Fibroblast of mammary gland (primary cell): ENCODE data around the gene NOS1AP.

Experiments
- DNase-seq: peaks from one replicate; pipeline ENCODE4 v3.0.0-alpha.2; 2010; ENCODE audit warnings: low read depth
- H3K4me3 ChIP-seq: 2 replicates; pipeline ENCODE4 v1.5.1; 2011; ENCODE audit warnings: low read depth, mild to moderate bottlenecking, low read length, moderate library complexity; ENCODE audit not compliant: control insufficient read depth
- CTCF ChIP-seq: conservative IDR thresholded peaks from 2 replicates; pipeline ENCODE4 v1.5.1; 2011; ENCODE audit warnings: low read depth, low read length, inconsistent platforms; ENCODE audit not compliant: control insufficient read depth, insufficient read depth

The NOS1AP gene

GRCh38 chr1:162144268-162144667 is 74.8 kb downstream of the NOS1AP start:
- H3K4me3 ChIP-seq: no peak overlapping the region
- no peak for DNase-seq
- no peak for TF ChIP-seq CTCF

GRCh38 chr1:162144853-162145252 is 75.4 kb downstream of the NOS1AP start:
- H3K4me3 ChIP-seq: no peak overlapping the region
- no peak for TF ChIP-seq CTCF
- no peak for DNase-seq

- DNase-seq: no peak
- TF ChIP-seq CTCF: no peak
- H3K4me3 ChIP-seq: no peak overlapping the region
These were observed 75.9 kb downstream of the NOS1AP start for GRCh38 chr1:162145280-162145965.

GRCh38 chr1:162145966-162146696 is 76.6 kb downstream of the NOS1AP start:
- TF ChIP-seq CTCF: no peak
- H3K4me3 ChIP-seq: no peak overlapping the region

GRCh38 chr1:162147760-162148159 is 78.3 kb downstream of the NOS1AP start:
- no peak for TF ChIP-seq CTCF
- H3K4me3 ChIP-seq: no peak overlapping the region
- DNase-seq: no peak

More at GRCh38 chr1:162145966-162146696, 76.6 kb downstream of the NOS1AP start:
- no peak for DNase-seq

GRCh38 chr1:162150112-162150511 is 80.6 kb downstream of the NOS1AP start:
- TF ChIP-seq CTCF: no peak
- H3K4me3 ChIP-seq: no peak overlapping the region
- DNase-seq: no peak
